ENCODE data around the gene BHLHE41.
A peak's percentile ranks its signal among the peaks of the same experiment; 100 is the strongest.

The BHLHE41 gene

GRCh38 chr12:26128168-26128567 is 3.3 kb upstream of the BHLHE41 start:
- H3K4me3 ChIP-seq (replicated peaks; ENCODE audit: low read depth, low read length): no peak overlapping the region
- TF ChIP-seq CTCF (IDR thresholded peaks at IDR 0.05; ENCODE audit: low read depth, low read length, missing control alignments): no peak
- DNase-seq (ENCODE audit: extremely low read depth, low read depth): no peak

DNA sequence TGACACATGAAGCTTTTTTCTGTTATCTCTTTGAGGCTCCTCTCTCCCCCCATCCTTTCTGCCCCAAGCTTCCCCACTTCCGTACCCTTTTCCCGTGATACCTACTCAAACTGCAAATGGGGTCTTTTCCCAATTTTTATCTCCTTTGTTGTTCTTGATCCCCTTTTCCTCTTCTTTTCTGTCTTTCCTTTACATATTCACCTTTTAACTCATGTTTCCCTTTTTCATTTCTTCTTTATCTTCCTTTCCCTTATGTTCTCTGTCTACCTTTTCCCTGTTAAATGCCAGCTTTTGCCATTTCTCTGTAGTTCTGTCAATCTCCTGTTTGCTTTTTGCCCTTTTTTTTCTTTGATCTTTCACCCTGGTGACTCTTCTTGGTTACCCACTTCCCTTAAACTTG is 2.6 kb upstream of the BHLHE41 start:
- no peak for DNase-seq (ENCODE audit: extremely low read depth, low read depth)
- no peak for TF ChIP-seq CTCF (IDR thresholded peaks at IDR 0.05; ENCODE audit: low read depth, low read length, missing control alignments)
- no peak overlapping the region for H3K4me3 ChIP-seq (replicated peaks; ENCODE audit: low read depth, low read length)

GRCh38 chr12:26126340-26127284 is 1.8 kb upstream of the BHLHE41 start:
- peak overlapping the region; percentile 61 for H3K4me3 ChIP-seq (replicated peaks; ENCODE audit: low read depth, low read length)
- no peak for DNase-seq (ENCODE audit: extremely low read depth, low read depth)
- no peak for TF ChIP-seq CTCF (IDR thresholded peaks at IDR 0.05; ENCODE audit: low read depth, low read length, missing control alignments)

DNA sequence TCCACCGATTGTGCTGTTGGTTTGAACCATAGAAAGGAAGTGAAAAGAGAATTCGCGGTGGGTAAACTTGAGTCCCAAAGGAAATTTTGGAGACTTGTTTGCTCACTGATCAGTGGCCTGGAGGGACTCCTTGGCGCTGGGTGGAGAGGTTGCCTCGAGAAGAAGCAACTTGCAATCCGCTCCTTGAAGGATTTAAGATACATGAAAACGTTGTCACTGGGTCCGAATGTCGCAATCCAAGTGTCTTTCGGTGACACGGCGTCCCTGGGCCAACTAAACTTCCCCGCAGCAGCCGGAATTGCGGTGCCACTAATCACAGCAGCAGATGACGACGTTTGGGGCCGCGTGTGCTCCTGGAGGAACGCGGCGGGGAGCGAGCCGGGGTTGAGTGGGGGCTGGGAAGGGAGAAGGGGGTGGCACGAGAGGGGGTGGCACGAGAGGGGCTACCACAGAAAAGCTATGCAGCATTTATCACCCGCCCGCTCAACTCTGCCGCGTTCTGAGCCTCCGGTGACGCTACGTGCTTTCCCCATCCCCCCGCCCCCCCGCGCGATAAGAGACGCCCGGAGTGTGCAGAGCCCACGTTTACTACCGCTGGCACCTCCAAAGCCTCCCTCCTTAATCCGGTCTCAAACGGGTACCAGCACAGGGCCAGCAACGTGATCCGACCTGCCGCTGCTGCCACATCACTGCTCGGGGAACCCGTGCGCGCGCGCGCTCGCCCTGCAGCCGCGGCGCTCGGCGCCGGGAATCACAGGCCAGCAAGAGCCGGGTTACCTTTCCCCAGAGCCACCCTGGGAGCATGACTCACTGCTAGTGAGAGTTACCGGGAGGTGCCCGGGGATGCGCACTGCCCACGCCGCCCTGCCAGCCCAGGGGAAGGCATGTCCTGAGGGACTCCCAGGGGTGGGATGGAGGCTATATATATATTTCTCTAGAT is 833 bp upstream of the BHLHE41 start:
- peak overlapping the region; percentile 61 for H3K4me3 ChIP-seq (replicated peaks; ENCODE audit: low read depth, low read length)
- DNase-seq (ENCODE audit: extremely low read depth, low read depth): no peak
- no peak for TF ChIP-seq CTCF (IDR thresholded peaks at IDR 0.05; ENCODE audit: low read depth, low read length, missing control alignments)

GRCh38 chr12:26123482-26123980 is 1.3 kb downstream of the BHLHE41 start:
- no peak for DNase-seq (ENCODE audit: extremely low read depth, low read depth)
- no peak for TF ChIP-seq CTCF (IDR thresholded peaks at IDR 0.05; ENCODE audit: low read depth, low read length, missing control alignments)
- peak overlapping the region; percentile 61 for H3K4me3 ChIP-seq (replicated peaks; ENCODE audit: low read depth, low read length)

DNA sequence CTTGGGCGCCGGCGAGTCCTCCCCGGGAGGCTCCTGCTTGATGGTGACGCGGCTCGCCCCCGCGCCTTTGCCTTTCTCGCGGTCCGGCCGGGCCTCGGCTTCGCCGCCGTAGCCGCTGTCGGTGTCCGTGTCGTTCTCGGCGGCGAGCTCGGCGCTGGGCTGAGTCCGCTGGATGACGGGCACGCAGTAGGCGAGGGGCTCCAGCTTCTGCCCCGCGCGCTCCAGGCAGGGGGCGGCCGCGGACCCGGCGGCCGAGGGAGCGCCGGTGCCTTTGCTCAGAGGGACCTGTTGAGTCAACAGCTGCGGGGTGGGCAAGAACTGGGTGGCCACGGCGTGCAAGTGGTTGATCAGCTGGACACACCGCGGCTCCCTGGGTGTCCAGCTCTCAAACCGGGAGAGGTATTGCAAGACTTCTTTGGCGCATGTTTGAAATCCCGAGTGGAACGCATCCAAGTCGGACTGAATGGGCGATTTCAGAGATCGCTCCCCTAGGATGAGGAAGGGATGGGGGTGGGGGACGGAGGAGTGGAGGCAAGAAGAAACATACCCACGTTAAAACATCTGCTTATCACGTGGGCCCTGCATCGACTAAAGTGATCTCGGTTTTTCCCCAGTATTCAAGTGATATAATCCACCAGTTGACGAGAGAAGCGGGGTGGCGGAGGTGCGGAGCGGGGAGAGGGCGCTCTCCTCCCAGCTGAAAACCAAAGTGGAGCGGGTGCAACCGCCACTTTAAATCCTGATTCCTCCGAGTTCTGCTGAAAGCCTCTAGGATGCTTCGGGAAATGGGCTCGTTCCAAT is 2.0 kb downstream of the BHLHE41 start:
- DNase-seq (ENCODE audit: extremely low read depth, low read depth): peak; percentile 84
- TF ChIP-seq CTCF (IDR thresholded peaks at IDR 0.05; ENCODE audit: low read depth, low read length, missing control alignments): peak; percentile 13
- peak overlapping the region; percentile 61 for H3K4me3 ChIP-seq (replicated peaks; ENCODE audit: low read depth, low read length)

Measured in HFF-Myc (cell line).